ENCODE measurements around the gene NRXN2.
"Not testable (repeated sequence)": the region's sequence is repeated elsewhere in the genome, so short reads cannot be mapped to it uniquely, and the experiment has no call there.

NRXN2 gene

DNA sequence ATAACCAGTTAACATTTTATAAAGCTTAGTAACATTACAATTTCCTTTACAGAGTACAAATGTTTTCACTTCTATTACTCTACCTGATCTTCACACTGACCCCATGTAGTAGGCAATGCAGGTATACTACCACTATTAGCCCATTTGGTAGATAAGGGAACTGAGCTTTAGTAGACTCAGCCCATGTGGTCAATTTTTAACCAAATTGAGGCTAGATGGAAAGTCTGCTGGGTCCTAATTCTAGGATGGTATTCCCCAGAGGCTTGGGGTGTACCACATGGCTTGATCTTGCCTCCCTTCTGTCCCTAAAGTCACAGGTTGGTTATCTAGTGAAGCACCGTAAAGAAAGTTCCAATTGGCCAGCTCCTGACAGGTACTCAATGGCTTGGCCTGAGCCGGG lies 48.2 kb downstream of the NRXN2 start:
- DNase-seq (ENCODE audit: low read depth in 2 of 2) = no peak

GRCh38 chr11:64673279-64673678 lies 49.7 kb downstream of the NRXN2 start:
- no peak for DNase-seq (ENCODE audit: low read depth in 2 of 2)

GRCh38 chr11:64672875-64673274 lies 50.1 kb downstream of the NRXN2 start:
- no peak for DNase-seq (ENCODE audit: low read depth in 2 of 2)

DNA sequence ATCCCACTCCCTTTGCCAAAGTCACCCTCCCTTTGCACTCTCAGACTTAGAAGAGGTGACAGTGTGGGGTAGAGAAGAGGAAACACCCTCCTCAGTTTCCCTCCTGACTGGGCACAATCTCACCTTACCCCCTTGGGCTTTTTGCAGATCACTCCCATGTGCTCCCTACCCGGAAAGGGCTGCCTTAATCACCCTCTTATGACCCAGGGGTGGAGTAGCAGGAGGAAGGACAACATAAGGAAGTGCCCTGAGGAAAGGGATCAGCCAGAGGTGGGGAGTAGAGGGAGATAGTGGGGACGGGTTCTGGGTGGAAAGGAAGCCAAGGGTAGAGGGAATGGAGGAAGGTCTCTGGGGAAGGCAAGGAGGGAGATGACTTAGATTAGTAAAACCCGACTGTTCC lies 52.0 kb downstream of the NRXN2 start:
- no peak for DNase-seq (ENCODE audit: low read depth in 2 of 2)

- DNase-seq (ENCODE audit: low read depth in 2 of 2) = no peak
These were observed 55.7 kb downstream of the NRXN2 start for GRCh38 chr11:64667154-64667745.

DNA sequence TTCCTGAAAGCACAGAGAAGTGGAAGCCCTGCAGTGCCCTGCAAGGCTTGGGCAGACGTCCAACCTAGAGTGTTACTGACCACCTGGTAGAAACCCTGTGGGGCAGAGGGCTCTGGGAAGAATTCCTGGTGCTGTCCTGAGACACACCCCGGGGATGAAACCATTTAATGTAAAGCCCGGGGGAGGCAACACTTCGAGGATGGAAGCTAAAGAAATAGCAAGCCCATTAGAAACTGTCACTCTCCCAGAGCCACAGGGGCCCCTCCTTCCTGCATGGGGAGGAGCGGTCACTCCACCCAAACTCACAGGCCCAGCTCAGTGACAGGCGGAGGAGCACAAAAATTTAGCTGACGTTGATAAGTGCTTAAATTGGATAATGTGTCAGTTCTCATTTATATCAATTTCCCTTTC lies 57.6 kb downstream of the NRXN2 start:
- DNase-seq (ENCODE audit: low read depth in 2 of 2) = no peak

DNA sequence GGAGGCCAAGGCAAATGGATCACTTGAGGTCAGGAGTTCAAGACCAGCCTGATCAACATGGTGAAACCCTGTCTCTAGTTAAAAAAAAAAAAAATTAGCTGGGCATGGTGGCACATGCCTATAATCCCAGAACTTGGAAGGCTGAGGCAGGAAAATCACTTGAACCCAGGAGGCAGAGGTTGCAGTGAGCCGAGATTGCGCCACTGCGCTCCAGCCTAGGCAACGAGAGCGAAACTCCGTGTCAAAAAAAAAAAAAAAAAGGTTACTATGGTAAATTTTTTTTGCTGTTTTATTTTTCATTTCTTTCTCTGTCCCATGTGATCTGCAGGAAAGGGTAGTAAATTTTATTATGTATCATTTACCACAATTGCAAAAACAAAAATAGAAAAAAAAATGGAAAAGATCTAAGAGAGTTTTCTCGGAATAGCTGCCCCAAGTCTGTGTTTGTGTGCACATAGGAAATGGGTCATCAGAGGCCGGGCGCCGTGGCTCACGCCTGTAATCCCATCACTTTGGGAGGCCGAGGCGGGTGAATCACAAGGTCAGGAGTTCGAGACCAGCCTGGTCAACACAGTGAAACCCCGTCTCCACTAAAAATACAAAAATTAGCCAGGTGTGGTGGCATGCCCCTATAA lies 58.6 kb downstream of the NRXN2 start:
- DNase-seq (ENCODE audit: low read depth in 2 of 2) = not testable (repeated sequence)

- DNase-seq (ENCODE audit: low read depth in 2 of 2) = no peak
These were observed 59.3 kb downstream of the NRXN2 start for GRCh38 chr11:64663656-64664055.

DNA sequence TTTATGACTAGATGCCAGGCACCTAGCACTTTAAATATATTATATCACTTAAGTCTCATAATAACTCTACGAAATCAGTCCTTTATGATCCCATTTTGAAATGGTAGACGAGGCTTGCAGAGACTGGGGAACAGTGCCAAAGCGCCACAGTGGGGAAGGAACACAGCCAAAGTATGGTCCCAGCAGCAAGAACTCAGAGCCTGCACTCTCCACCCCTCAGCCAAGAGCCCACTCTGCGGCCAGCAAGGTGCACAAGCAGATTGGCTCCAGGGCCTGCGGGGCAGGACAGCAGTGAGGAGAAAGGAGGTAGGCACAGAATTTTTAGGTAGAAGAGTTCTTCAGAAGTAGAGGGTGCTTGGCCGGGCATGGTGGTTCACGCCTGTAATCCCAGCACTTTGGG lies 61.4 kb downstream of the NRXN2 start:
- DNase-seq (ENCODE audit: low read depth in 2 of 2) = no peak

GRCh38 chr11:64661146-64661545 lies 61.9 kb downstream of the NRXN2 start:
- no peak for DNase-seq (ENCODE audit: low read depth in 2 of 2)

GRCh38 chr11:64660706-64661105 lies 62.3 kb downstream of the NRXN2 start:
- DNase-seq (ENCODE audit: low read depth in 2 of 2) = no peak

DNA sequence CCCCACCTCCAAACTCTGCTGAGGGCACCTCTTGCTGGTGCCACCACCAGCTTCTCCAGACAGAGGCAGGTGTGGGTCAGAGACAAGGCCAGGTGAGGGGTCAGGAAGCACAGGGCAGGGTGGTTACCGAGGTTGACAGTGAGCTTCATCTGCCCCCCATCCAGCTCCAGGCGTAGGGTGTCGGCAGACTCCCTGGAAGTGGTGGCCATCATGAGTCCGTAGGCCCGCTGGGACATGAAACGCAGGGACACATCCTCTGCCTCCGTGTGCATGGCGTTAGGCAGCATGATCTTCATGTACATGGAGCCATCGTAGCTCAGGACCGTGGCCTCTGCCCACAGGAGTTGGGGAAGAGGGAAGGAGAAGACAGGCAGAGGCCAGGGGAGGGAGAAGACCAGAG lies 62.8 kb downstream of the NRXN2 start:
- no peak for DNase-seq (ENCODE audit: low read depth in 2 of 2)

- no peak for DNase-seq (ENCODE audit: low read depth in 2 of 2)
These were observed 63.4 kb downstream of the NRXN2 start for GRCh38 chr11:64659417-64660144.

DNA sequence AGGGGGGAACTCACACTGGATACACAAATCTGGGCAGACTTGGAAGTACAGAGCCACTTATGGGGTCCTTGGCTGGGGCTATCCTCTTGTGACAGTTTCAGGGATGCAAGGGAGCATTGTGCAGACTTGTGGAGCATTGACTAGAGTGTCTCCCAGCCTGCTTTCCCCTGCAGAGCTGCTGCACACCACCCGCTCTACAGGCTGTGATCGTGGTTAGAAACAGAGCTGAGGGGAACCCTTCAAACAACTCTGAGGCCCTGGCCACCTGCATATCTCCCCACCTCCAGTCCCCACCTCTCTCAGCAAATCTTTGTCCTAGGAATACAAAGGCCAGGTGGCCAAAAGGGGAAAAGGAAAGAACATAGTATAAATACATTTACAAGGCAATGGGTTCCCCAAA lies 64.7 kb downstream of the NRXN2 start:
- DNase-seq (ENCODE audit: low read depth in 2 of 2) = no peak

DNA sequence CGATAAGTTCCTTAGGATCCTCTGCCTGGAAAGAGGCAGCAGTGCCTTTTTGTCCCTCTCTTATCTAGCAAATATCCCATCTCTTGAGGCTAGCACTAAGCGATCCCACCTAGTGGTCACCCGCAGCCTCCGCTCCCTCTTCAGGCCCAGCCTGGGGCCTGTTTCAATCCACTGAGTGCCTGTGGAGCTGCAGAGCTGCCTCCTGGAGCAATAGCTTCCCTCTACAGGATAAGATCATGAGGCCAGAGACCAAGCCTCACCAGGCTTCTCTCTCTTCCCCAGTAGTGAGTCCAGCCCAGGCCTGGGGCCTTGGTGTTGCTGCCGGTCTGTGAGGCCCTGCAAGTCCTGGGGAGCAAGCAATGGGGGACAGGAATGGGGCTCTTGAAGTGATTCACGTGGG lies 66.1 kb downstream of the NRXN2 start:
- no peak for DNase-seq (ENCODE audit: low read depth in 2 of 2)

GRCh38 chr11:64655941-64656601 lies 66.9 kb downstream of the NRXN2 start:
- no peak for DNase-seq (ENCODE audit: low read depth in 2 of 2)

DNA sequence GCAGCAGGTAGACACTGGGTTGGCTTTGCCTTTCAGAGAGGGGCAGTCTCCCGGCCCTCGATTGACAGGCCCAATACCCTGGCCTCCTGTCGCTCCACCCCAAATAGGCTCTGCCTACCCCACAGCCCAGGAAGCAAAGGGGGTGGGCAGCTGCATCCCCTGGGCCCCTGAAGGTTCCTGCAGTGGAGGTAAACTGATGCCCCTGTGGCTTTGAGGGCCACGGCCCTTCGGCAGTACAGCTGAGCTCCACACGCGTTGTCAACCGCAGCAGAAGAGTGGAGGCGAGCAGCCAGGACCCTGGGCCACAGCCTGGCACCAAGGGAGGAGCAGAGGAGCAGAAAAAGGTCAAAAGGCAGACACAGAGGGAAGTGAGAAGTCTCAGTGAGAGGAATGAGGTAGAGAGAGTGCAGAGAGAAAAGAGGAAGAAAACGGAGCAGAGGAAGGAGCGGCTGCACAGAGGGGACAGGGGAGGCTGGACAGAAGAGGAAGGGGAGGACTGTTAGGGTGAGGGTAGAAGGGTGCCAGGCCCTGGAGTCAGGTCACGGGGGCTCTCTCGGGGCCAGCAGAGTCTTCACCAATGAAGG lies 67.9 kb downstream of the NRXN2 start:
- no peak for DNase-seq (ENCODE audit: low read depth in 2 of 2)

DNA sequence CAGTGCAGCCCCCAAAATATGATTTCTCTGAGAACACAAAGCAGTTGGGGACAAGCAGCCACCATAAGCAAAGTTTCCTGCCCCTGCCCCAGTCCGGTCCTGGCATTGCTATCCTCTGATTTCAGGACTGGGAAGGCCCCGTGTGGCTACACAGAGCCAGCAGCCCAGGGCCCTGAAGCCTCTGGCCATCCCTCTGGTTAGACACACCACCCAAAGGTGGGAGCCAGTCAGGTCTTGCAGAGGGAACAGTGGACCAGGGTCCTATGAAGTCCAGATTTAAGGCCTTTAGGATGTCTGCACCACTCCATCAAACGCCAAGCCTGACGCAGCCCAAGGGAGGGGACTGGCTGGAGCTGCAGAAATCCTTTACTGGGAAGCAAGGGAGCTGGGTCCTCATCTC lies 68.6 kb downstream of the NRXN2 start:
- DNase-seq (ENCODE audit: low read depth in 2 of 2) = no peak

GRCh38 chr11:64653388-64653973 lies 69.5 kb downstream of the NRXN2 start:
- no peak for DNase-seq (ENCODE audit: low read depth in 2 of 2)

DNA sequence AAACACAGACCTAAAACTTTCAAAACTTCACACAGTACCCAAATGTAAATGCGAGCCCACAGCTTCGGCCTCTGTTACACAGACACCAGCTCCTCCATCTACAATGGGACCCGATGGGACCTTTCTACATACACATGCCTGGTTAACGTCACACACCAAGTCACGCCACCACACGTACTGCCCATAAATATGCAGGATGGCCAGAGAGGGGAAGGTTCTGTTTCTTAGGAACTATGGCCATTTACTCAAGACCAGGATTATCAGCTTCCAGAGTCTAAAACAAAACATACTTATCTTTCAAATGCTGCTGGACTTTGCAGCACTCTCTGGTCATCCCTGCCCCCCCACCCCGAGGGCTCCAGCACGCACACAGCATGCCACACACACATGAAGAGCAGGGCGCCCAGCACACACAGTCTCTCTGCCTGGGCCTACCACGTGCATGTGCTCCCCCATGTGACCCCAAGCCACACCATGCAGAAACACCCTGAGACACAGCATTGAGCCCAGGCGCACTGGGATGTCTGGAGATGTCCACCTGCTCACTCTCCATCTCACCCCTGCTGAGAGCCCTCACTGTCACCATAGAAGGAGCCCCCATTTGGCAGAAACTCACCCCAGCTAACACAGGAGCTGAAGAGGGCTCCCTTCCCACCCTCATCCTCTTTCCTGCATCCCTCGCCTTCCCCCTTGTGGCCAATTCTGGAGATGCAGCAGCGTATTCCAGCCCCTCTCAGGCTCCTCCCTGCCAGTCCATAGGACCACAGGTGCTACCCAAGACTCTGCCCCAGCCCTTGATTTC lies 70.2 kb downstream of the NRXN2 start:
- DNase-seq (ENCODE audit: low read depth in 2 of 2) = peak; percentile 55 to 73

DNA sequence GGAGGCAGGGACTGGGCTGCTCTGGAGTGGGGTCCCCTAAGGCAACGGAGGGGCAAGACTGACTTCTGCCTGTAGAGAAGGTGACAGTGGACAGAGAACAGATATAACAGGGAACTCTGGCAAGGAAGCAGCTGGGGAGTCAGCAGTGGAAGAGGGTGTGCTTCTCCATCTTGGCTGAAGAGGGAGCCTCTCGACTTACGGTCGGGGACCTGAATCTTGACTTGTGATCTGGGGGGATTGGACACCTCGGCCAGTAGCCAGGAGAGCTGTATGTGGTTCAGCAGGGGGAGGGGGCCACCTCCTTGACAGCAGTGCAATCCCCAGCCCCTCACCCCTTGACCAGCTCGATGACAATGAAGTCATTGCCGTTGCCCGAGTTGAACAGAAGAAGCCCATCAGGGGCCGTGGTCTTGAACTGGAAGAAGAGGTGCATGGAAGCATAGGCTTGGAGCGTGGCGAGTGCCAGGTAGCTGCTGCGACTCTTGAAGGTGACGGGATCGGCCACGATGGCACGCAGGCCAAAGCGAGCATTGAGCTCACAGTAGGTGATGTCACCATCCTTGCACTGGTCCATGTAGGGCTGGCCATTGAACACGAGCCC lies 72.0 kb downstream of the NRXN2 start:
- no peak for DNase-seq (ENCODE audit: low read depth in 2 of 2)

All from stimulated activated CD8-positive, alpha-beta memory T cell treated with anti-CD3 and anti-CD28 coated beads, Interleukin-2, amount 100 ng/mL, for 48 hours (primary cell).